Peyer's patch (tissue), 4 donors: Measurements from ENCODE around the gene NEB. TPM values are rescaled to one million over a fixed set of nuclear protein-coding genes. Genes with fewer than 3 reads are reported as not detected.

Experiments used
- DNase-seq, 3 donors: peaks; one replicate each; pipeline ENCODE4 v3.0.0-alpha.2; 2017 to 2019
- H3K27ac ChIP-seq, 4 donors: fragments of 200-600 bp; sonication (generic); one replicate each; pipeline ENCODE4 v1.5.1; 2016 to 2019
- H3K27me3 ChIP-seq, 2 donors: fragments of 200-600 bp; sonication (generic); one replicate each; pipeline ENCODE4 v1.5.1; 2019
- H3K36me3 ChIP-seq, 3 donors: fragments of 200-600 bp; sonication (generic); one replicate each; pipeline ENCODE4 v1.5.1; 2016 to 2019
- H3K4me1 ChIP-seq, 4 donors: fragments of 200-600 bp; sonication (generic); one replicate each; pipeline ENCODE4 v1.5.1; 2016 to 2019
- H3K4me3 ChIP-seq, 4 donors: fragments of 200-600 bp; sonication (generic); 1 replicate in 3 of 4; 2 replicates in 1 of 4; pipeline ENCODE4 v1.5.1; 2016 to 2019; ENCODE audit warnings: mild to moderate bottlenecking in 1 of 4
- H3K9me3 ChIP-seq, 4 donors: fragments of 200-600 bp; sonication (generic); one replicate each; pipeline ENCODE4 v1.5.1; 2016 to 2019; ENCODE audit warnings: mild to moderate bottlenecking in 1 of 4
- CTCF ChIP-seq, 6 experiments: fragments of 450-650 bp in 4 of 6; fragments of 200-600 bp in 2 of 6; sonication (generic) in 1 of 6; IDR thresholded peaks; one replicate each; pipeline ENCODE4 v1.5.1; 2017 to 2019; ENCODE audit warnings: antibody characterized with exemption in 6 of 6, mild to moderate bottlenecking in 3 of 6, moderate library complexity in 1 of 6
- POLR2A ChIP-seq, 2 donors: fragments of 450-650 bp; IDR thresholded peaks; one replicate each; pipeline ENCODE4 v1.5.1; 2017; ENCODE audit warnings: antibody characterized with exemption in 2 of 2, mild to moderate bottlenecking in 2 of 2, moderate library complexity in 2 of 2
- total RNA-seq, 4 donors: library from RNA; depleted of rRNA; stranded (reverse); fragments of >200 nt; gene quantifications; one replicate each; pipeline ENCODE4 v1.1.0, GENCODE V29; 2016

The NEB gene
- total RNA-seq, 4 donors from 2014 or later, result 2.7 to 5.1 (median 4.2) TPM

- H3K36me3 ChIP-seq, result no peaks in the 10 kb centered on the region
- no peaks in the 10 kb centered on the region for H3K9me3 ChIP-seq
- H3K4me1 ChIP-seq, result no peaks in the 10 kb centered on the region
- no peaks in the 10 kb centered on the region for H3K27me3 ChIP-seq
- DNase-seq, result no peak
- H3K27ac ChIP-seq, result no peak overlapping the region
- no peak overlapping the region for H3K4me3 ChIP-seq
- TF ChIP-seq POLR2A (IDR thresholded peaks at IDR 0.05), result no peak
- no peak for TF ChIP-seq CTCF (IDR thresholded peaks at IDR 0.05)
Observed at GRCh38 chr2:151682459-151683003, 51.7 kb downstream of the NEB start.

GRCh38 chr2:151681051-151681450 lies 53.2 kb downstream of the NEB start:
- no peak overlapping the region for H3K27ac ChIP-seq
- no peaks in the 10 kb centered on the region for H3K9me3 ChIP-seq
- H3K27me3 ChIP-seq, result no peaks in the 10 kb centered on the region
- no peak overlapping the region for H3K4me3 ChIP-seq
- TF ChIP-seq CTCF (IDR thresholded peaks at IDR 0.05), result no peak
- H3K36me3 ChIP-seq, result no peaks in the 10 kb centered on the region
- DNase-seq, result no peak
- no peaks in the 10 kb centered on the region for H3K4me1 ChIP-seq

- no peaks in the 10 kb centered on the region for H3K9me3 ChIP-seq
- no peaks in the 10 kb centered on the region for H3K36me3 ChIP-seq
- TF ChIP-seq POLR2A (IDR thresholded peaks at IDR 0.05), result no peak
- TF ChIP-seq CTCF (IDR thresholded peaks at IDR 0.05), result no peak
- DNase-seq, result no peak
- H3K4me1 ChIP-seq, result no peaks in the 10 kb centered on the region
- H3K27ac ChIP-seq, result no peak overlapping the region
- H3K27me3 ChIP-seq, result no peaks in the 10 kb centered on the region
- no peak overlapping the region for H3K4me3 ChIP-seq
Observed at GRCh38 chr2:151679994-151680393, 54.3 kb downstream of the NEB start.

DNA sequence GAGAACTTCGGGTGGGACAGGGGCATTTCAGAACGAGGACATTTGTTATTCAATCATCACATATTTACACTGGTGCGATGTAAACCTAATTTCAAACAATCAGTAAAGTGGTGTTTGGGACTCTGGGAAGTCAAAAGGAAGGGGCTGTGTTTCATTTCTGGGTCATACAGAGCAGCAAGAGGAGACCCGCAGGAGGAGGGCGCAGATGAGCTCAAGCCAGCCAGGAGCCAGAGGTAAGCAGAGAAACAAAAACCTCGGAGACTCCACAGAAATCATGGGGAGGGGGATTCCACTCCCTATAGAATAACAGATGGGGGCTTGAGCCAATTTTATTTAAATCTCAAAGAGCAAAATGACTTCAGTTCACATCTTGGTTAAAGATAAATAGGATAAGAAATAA lies 55.4 kb downstream of the NEB start:
- no peak for DNase-seq
- no peak overlapping the region for H3K27ac ChIP-seq
- H3K27me3 ChIP-seq, result no peaks in the 10 kb centered on the region
- no peaks in the 10 kb centered on the region for H3K4me1 ChIP-seq
- no peaks in the 10 kb centered on the region for H3K9me3 ChIP-seq
- H3K4me3 ChIP-seq, result no peak overlapping the region
- TF ChIP-seq POLR2A (IDR thresholded peaks at IDR 0.05) (no peak), CTCF (IDR thresholded peaks at IDR 0.05) (no peak)
- no peaks in the 10 kb centered on the region for H3K36me3 ChIP-seq

- TF ChIP-seq CTCF (IDR thresholded peaks at IDR 0.05) (no peak), POLR2A (IDR thresholded peaks at IDR 0.05) (no peak)
- no peak overlapping the region for H3K27ac ChIP-seq
- no peak for DNase-seq
Observed at GRCh38 chr2:151673016-151673415, 61.3 kb downstream of the NEB start.

DNA sequence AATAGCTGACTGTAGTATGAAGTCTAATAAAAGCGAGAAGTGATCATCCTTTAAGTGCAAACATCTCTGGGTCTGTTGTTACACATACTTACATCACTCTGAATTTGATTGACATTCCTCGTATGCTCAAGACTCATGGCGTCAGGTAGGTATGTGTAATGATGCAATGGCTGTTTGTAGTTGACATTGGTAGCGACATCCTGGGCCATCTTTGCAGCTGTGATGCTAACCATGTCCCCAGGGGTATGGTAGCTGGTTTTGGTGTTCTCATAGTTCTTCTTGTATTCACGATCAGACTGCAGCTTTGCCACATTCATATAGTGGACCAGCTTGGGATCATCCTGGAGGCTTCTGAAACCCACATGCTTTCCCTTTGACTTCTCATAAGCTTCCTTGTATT lies 62.0 kb downstream of the NEB start:
- H3K27ac ChIP-seq, result no peak overlapping the region
- TF ChIP-seq POLR2A (IDR thresholded peaks at IDR 0.05) (no peak), CTCF (IDR thresholded peaks at IDR 0.05) (no peak)
- no peaks in the 10 kb centered on the region for H3K9me3 ChIP-seq
- no peaks in the 10 kb centered on the region for H3K36me3 ChIP-seq
- H3K4me1 ChIP-seq, result no peaks in the 10 kb centered on the region
- H3K4me3 ChIP-seq, result no peak overlapping the region
- H3K27me3 ChIP-seq, result no peaks in the 10 kb centered on the region
- DNase-seq, result no peak

More at GRCh38 chr2:151673016-151673415, 61.3 kb downstream of the NEB start:
- Histone ChIP-seq H3K4me3 (no peak overlapping the region), H3K36me3 (no peaks in the 10 kb centered on the region), H3K9me3 (no peaks in the 10 kb centered on the region), H3K27me3 (no peaks in the 10 kb centered on the region), H3K4me1 (no peaks in the 10 kb centered on the region)
